ENCODE measurements around the gene ARVCF. TPM values are rescaled to one million over a fixed set of nuclear protein-coding genes. Genes with fewer than 3 reads are reported as not detected.

The ARVCF gene
- total RNA-seq, 1 donor from 2014 or later = 119 TPM

GRCh38 chr22:19986011-19986409 is 30.6 kb downstream of the ARVCF start:
- H3K4me3 Mint-ChIP-seq (ENCODE audit: unreplicated experiment) = peak overlapping the region; percentile 84
- H3K9me3 Mint-ChIP-seq (ENCODE audit: unreplicated experiment) = no peaks in the 10 kb centered on the region
- H3K4me1 Mint-ChIP-seq (ENCODE audit: low read depth, unreplicated experiment) = peaks cover 3% of the 10 kb centered on the region
- peaks cover 6% of the 10 kb centered on the region for H3K27me3 Mint-ChIP-seq (ENCODE audit: unreplicated experiment)
- no peak for TF ChIP-seq CTCF (IDR thresholded peaks at IDR 0.05; ENCODE audit: partially characterized antibody, unreplicated experiment)
- peak overlapping the region; percentile 76 for H3K27ac Mint-ChIP-seq (ENCODE audit: unreplicated experiment)
- DNase-seq = no peak
- no peaks in the 10 kb centered on the region for H3K36me3 Mint-ChIP-seq (ENCODE audit: unreplicated experiment)

- H3K4me1 Mint-ChIP-seq (ENCODE audit: low read depth, unreplicated experiment) = peaks cover 2% of the 10 kb centered on the region
- H3K9me3 Mint-ChIP-seq (ENCODE audit: unreplicated experiment) = peaks cover 4% of the 10 kb centered on the region
- H3K27ac Mint-ChIP-seq (ENCODE audit: unreplicated experiment) = peak overlapping the region; percentile 59
- TF ChIP-seq CTCF (IDR thresholded peaks at IDR 0.05; ENCODE audit: partially characterized antibody, unreplicated experiment) = no peak
- peak overlapping the region; percentile 84 for H3K4me3 Mint-ChIP-seq (ENCODE audit: unreplicated experiment)
- peaks cover 5% of the 10 kb centered on the region for H3K27me3 Mint-ChIP-seq (ENCODE audit: unreplicated experiment)
- H3K36me3 Mint-ChIP-seq (ENCODE audit: unreplicated experiment) = no peaks in the 10 kb centered on the region
- DNase-seq = no peak
These were observed 31.5 kb downstream of the ARVCF start for GRCh38 chr22:19984851-19985811.

GRCh38 chr22:19984201-19984753 is 32.3 kb downstream of the ARVCF start:
- TF ChIP-seq CTCF (IDR thresholded peaks at IDR 0.05; ENCODE audit: partially characterized antibody, unreplicated experiment) = no peak
- H3K4me3 Mint-ChIP-seq (ENCODE audit: unreplicated experiment) = no peak overlapping the region
- peaks cover 5% of the 10 kb centered on the region for H3K27me3 Mint-ChIP-seq (ENCODE audit: unreplicated experiment)
- peaks cover 4% of the 10 kb centered on the region for H3K9me3 Mint-ChIP-seq (ENCODE audit: unreplicated experiment)
- H3K27ac Mint-ChIP-seq (ENCODE audit: unreplicated experiment) = peak overlapping the region; percentile 38
- no peak for DNase-seq
- peaks cover 2% of the 10 kb centered on the region for H3K4me1 Mint-ChIP-seq (ENCODE audit: low read depth, unreplicated experiment)
- no peaks in the 10 kb centered on the region for H3K36me3 Mint-ChIP-seq (ENCODE audit: unreplicated experiment)

- Mint-ChIP-seq H3K36me3 (ENCODE audit: unreplicated experiment) (no peaks in the 10 kb centered on the region), H3K4me1 (ENCODE audit: low read depth, unreplicated experiment) (peaks cover 2% of the 10 kb centered on the region), H3K27ac (ENCODE audit: unreplicated experiment) (no peak overlapping the region), H3K9me3 (ENCODE audit: unreplicated experiment) (peaks cover 4% of the 10 kb centered on the region), H3K4me3 (ENCODE audit: unreplicated experiment) (no peak overlapping the region), H3K27me3 (ENCODE audit: unreplicated experiment) (peaks cover 5% of the 10 kb centered on the region)
- DNase-seq = no peak
- no peak for TF ChIP-seq CTCF (IDR thresholded peaks at IDR 0.05; ENCODE audit: partially characterized antibody, unreplicated experiment)
These were observed 32.9 kb downstream of the ARVCF start for GRCh38 chr22:19983741-19984140.
